NT2/D1 (cell line): Measurements from ENCODE around the gene ENPEP.

Source experiments
- DNase-seq: peaks from one replicate; pipeline ENCODE4 v3.0.0-alpha.2; 2011; ENCODE audit warnings: low read depth, low spot score
- H3K27me3 ChIP-seq: 2 replicates; pipeline ENCODE4 v1.6.0; 2011; ENCODE audit warnings: mild to moderate bottlenecking; ENCODE audit not compliant: insufficient read length, insufficient read depth
- H3K36me3 ChIP-seq: 2 replicates; pipeline ENCODE4 v1.6.1; 2011; ENCODE audit warnings: mild to moderate bottlenecking, low read length, mixed read lengths; ENCODE audit not compliant: insufficient read depth, insufficient read length
- H3K4me1 ChIP-seq: 2 replicates; pipeline ENCODE4 v1.5.1; 2011; ENCODE audit not compliant: insufficient read depth, insufficient read length
- H3K4me3 ChIP-seq: 2 replicates; pipeline ENCODE4 v1.5.1; 2011; ENCODE audit warnings: low read depth; ENCODE audit not compliant: insufficient read length
- H3K9ac ChIP-seq: 2 replicates; pipeline ENCODE4 v1.6.0; 2011; ENCODE audit warnings: low read depth; ENCODE audit not compliant: insufficient read length
- H3K9me3 ChIP-seq: 2 replicates; pipeline ENCODE4 v1.5.1; 2011; ENCODE audit warnings: mild to moderate bottlenecking, low read length; ENCODE audit not compliant: insufficient read depth
- SUZ12 ChIP-seq: IDR thresholded peaks from 2 replicates; pipeline ENCODE4 v1.6.1; 2011; ENCODE audit not compliant: insufficient read length, insufficient read depth; ENCODE audit errors: extremely low read depth
- YY1 ChIP-seq: IDR thresholded peaks from 2 replicates; pipeline ENCODE4 v1.6.1; 2011; ENCODE audit not compliant: insufficient read length, insufficient read depth
- ZNF274 ChIP-seq: IDR thresholded peaks from 2 replicates; pipeline ENCODE4 v1.6.1; 2011; ENCODE audit warnings: mild to moderate bottlenecking, low read depth, low read length

Gene ENPEP

DNA sequence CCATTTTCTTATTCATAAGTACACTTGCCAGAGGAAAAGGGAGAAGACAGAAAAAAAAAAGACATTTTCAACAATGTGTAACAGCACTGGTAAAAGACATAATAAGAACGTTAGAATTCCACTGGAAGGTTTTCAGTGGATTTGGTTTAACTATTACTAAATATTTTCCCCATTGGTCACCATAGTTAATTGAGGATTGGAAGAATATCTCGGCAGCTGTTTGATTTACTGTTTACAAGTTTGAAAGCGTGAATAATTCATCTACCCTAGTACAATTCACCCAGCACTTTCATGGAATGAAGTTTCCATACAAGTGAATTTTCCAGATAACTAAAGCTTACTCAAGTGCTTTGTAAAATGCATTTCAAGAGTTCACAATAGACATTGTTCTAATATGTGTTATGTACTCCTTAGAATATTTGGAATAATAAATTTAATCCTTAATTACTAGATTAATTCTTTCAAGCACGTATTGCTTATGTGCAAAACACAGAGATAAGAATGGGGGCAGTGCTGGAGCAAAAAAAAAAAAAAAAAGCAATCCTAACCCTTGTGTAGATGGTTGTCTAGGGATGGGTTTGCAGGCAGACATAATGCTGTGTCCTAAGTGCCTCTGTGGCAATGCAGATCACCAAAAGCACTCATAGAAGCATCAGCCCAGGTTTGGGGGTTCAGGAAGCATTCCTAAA is 57.1 kb downstream of the ENPEP start:
- Histone ChIP-seq H3K4me3 (no peak overlapping the region), H3K36me3 (no peaks in the 10 kb centered on the region), H3K27me3 (no peaks in the 10 kb centered on the region), H3K4me1 (no peaks in the 10 kb centered on the region), H3K9ac (no peak overlapping the region), H3K9me3 (peaks cover 7% of the 10 kb centered on the region; the same call in 1 of the 2 replicates)
- TF ChIP-seq ZNF274, result no peak
- no peak for TF ChIP-seq YY1
- no peak for TF ChIP-seq SUZ12
- DNase-seq, result no peak

- H3K36me3 ChIP-seq, result no peaks in the 10 kb centered on the region
- H3K9me3 ChIP-seq, result peaks cover 8% of the 10 kb centered on the region; the same call in 1 of the 2 replicates
- no peak overlapping the region for H3K4me3 ChIP-seq
- H3K9ac ChIP-seq, result no peak overlapping the region
- TF ChIP-seq YY1 (no peak), SUZ12 (no peak), ZNF274 (no peak)
- H3K4me1 ChIP-seq, result no peaks in the 10 kb centered on the region
- H3K27me3 ChIP-seq, result no peaks in the 10 kb centered on the region
- DNase-seq, result no peak
These were observed 57.6 kb downstream of the ENPEP start for GRCh38 chr4:110533590-110533910.

GRCh38 chr4:110533940-110534339 is 58.0 kb downstream of the ENPEP start:
- H3K9ac ChIP-seq, result no peak overlapping the region
- no peaks in the 10 kb centered on the region for H3K27me3 ChIP-seq
- DNase-seq, result no peak
- no peaks in the 10 kb centered on the region for H3K4me1 ChIP-seq
- no peak overlapping the region for H3K4me3 ChIP-seq
- H3K36me3 ChIP-seq, result no peaks in the 10 kb centered on the region
- H3K9me3 ChIP-seq, result peaks cover 8% of the 10 kb centered on the region; the same call in 1 of the 2 replicates
- TF ChIP-seq SUZ12 (no peak), YY1 (no peak), ZNF274 (no peak)

DNA sequence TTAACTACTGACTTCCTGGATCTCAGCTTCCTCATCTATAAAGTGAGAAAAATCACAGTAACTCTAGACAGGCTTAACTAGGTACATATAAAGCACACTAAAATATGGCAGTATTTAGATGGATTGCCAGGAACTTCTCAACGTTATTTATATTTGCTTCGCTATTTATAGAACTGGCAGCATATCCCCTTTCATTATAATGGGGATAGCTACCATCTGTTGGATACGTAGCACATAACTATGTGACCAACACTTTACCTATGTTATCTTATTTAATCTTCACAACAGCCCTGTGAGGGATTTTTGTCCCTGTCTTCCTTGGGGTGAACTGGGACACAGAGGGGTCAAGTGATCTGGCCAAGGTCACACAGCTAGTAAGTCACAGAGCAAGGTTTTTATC is 64.6 kb downstream of the ENPEP start:
- TF ChIP-seq ZNF274, result no peak
- TF ChIP-seq SUZ12, result no peak
- no peak for TF ChIP-seq YY1
- Histone ChIP-seq H3K9ac (no peak overlapping the region), H3K4me3 (no peak overlapping the region), H3K36me3 (no peaks in the 10 kb centered on the region), H3K27me3 (no peaks in the 10 kb centered on the region), H3K4me1 (no peaks in the 10 kb centered on the region), H3K9me3 (peaks cover 8% of the 10 kb centered on the region; the same call in 1 of the 2 replicates)
- DNase-seq, result no peak

DNA sequence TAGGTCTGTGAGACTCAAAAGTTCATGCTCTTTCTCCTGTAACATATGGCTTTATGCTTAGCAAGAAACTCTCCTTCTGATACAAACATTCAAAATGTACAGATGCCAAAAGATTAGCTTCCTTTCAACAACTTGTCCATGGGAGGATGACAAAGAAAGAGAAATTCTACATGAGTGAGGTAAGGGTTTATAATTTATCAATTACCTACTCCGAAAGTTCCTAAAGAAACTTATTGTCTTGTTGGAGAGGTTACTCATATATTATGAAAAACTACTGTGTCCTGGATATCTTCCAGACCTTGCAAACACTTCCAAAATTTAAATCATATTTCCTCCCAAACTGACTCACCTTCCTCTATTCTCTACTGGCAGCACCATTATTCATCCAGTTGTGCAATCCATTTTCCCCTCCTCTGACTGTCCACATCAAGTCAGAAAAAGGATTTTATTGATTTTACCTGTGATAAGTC is 65.1 kb downstream of the ENPEP start:
- Histone ChIP-seq H3K27me3 (no peaks in the 10 kb centered on the region), H3K36me3 (no peaks in the 10 kb centered on the region), H3K4me3 (no peak overlapping the region), H3K9ac (no peak overlapping the region), H3K4me1 (no peaks in the 10 kb centered on the region), H3K9me3 (peaks cover 8% of the 10 kb centered on the region; the same call in 1 of the 2 replicates)
- DNase-seq, result no peak
- TF ChIP-seq YY1 (no peak), SUZ12 (no peak), ZNF274 (no peak)

DNA sequence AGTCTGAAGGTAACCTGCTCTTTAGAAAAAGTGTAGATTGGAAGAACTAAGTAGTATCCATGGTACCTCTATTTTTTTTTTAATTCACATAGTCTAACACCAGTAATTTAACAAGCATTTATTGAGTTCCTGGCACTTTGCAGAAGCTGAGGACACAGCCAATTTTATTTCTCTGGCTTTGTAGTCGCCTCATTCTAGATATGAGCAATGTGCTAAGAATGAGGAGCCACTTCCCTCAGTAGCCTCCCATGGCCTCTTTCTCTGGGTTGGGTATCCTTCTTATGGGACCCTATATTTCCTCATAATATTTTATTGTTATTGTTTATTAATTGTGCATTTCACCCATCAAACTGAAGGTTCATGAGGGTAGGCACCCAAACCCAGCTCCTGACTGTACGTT is 67.6 kb downstream of the ENPEP start:
- Histone ChIP-seq H3K4me3 (no peak overlapping the region), H3K9ac (no peak overlapping the region), H3K36me3 (no peaks in the 10 kb centered on the region), H3K27me3 (no peaks in the 10 kb centered on the region), H3K4me1 (no peaks in the 10 kb centered on the region), H3K9me3 (no peaks in the 10 kb centered on the region)
- no peak for DNase-seq
- TF ChIP-seq SUZ12 (no peak), YY1 (no peak), ZNF274 (no peak)

DNA sequence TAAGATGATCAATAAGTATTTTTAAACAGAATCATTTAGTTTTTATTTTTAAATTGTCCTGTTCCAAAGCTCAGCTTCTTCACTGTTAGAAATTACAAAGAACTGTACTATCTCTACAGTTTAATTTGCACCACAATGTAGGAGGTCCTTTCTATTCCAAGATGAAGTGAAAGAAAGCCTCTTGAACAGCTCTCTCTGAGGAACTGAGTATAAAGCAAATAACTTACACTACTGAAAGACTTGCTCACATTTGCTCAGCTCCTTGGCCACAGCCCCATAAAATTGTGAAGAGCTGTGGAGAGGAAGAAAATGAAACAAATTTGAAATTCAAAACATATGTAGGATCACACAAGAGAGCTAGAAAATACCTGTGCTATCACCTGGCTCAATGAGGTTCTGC is 68.6 kb downstream of the ENPEP start:
- Histone ChIP-seq H3K4me3 (no peak overlapping the region), H3K36me3 (no peaks in the 10 kb centered on the region), H3K4me1 (no peaks in the 10 kb centered on the region), H3K27me3 (no peaks in the 10 kb centered on the region), H3K9me3 (no peaks in the 10 kb centered on the region), H3K9ac (no peak overlapping the region)
- DNase-seq, result no peak
- no peak for TF ChIP-seq ZNF274
- TF ChIP-seq SUZ12, result no peak
